Kidney epithelial cell (primary cell): ENCODE measurements around the gene CHST3. TPM values are rescaled to one million over a fixed set of nuclear protein-coding genes. Genes with fewer than 3 reads are reported as not detected.

Source experiments
- DNase-seq: peaks from one replicate; pipeline ENCODE4 v3.0.0-alpha.2; 2010; ENCODE audit warnings: low read depth
- H3K27me3 ChIP-seq: 2 replicates; pipeline ENCODE4 v1.6.0; 2011; ENCODE audit warnings: low read length; ENCODE audit not compliant: control insufficient read depth, insufficient read depth
- H3K36me3 ChIP-seq: 2 replicates; pipeline ENCODE4 v1.5.1; 2011; ENCODE audit warnings: low read length; ENCODE audit not compliant: control insufficient read depth, insufficient read depth
- H3K4me3 ChIP-seq: 2 replicates; pipeline ENCODE4 v1.5.1; 2011; ENCODE audit warnings: low read depth, mild to moderate bottlenecking, control low read depth, low read length
- total RNA-seq: library from RNA; depleted of rRNA; stranded (reverse); fragments of >200 nt; gene quantifications from 2 replicates; pipeline ENCODE4 v1.2.3, GENCODE V29; 2015
- TF ChIP-seq, protein P1 (sequence below): IDR thresholded peaks from 2 replicates; pipeline ENCODE4 v1.5.1; 2011; ENCODE audit warnings: mild to moderate bottlenecking, moderate library complexity, low read length, control low read depth, inconsistent platforms; ENCODE audit not compliant: insufficient read depth, poor library complexity, severe bottlenecking

CHST3 gene
- total RNA-seq, 1 donor from 2014 or later = 48.6 TPM

DNA sequence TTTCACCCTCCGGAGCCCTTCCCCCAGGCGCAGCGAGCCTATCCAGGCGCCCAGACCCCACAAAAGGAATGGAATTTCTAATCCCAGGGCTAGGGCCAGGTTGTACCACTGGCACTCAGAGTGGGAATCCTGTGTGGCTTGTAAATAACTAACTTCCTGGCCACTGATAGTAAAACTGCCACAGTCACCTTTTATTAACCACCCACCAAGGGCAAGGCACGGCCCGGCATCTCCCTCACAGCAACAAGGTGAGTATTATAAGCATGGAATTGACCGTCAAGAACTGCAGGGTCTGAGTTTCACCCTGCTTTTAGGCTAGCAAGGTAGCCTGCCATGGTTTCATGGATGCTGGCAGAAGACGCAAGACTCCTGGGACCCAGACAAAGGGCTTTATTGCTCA is 73.1 kb downstream of the CHST3 start:
- H3K4me3 ChIP-seq = no peak overlapping the region
- H3K36me3 ChIP-seq = no peaks in the 10 kb centered on the region
- DNase-seq = no peak
- H3K27me3 ChIP-seq = no peaks in the 10 kb centered on the region
- TF ChIP-seq, protein P1, sequence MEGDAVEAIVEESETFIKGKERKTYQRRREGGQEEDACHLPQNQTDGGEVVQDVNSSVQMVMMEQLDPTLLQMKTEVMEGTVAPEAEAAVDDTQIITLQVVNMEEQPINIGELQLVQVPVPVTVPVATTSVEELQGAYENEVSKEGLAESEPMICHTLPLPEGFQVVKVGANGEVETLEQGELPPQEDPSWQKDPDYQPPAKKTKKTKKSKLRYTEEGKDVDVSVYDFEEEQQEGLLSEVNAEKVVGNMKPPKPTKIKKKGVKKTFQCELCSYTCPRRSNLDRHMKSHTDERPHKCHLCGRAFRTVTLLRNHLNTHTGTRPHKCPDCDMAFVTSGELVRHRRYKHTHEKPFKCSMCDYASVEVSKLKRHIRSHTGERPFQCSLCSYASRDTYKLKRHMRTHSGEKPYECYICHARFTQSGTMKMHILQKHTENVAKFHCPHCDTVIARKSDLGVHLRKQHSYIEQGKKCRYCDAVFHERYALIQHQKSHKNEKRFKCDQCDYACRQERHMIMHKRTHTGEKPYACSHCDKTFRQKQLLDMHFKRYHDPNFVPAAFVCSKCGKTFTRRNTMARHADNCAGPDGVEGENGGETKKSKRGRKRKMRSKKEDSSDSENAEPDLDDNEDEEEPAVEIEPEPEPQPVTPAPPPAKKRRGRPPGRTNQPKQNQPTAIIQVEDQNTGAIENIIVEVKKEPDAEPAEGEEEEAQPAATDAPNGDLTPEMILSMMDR = no peak

DNA sequence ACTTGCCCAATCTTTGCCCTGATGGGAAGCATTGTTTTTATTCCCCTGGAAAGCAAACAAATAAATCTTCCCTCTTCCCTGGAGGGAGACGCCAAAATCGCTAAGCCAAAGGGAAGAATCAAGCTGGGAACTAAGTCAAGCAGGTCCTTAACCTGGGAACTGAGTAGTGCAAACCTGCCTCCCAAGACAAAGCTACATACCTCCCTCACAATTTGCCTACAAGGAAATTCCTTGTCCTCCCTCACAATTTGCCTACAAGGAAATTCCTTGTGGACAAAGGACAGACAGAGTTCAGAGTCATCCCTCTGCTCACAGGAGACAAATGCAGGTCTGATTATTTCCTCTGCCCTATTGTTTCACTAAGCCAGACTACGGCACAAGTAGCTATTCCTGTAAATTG is 73.6 kb downstream of the CHST3 start:
- TF ChIP-seq, protein P1 = no peak
- no peaks in the 10 kb centered on the region for H3K27me3 ChIP-seq
- no peak overlapping the region for H3K4me3 ChIP-seq
- no peaks in the 10 kb centered on the region for H3K36me3 ChIP-seq
- DNase-seq = no peak

GRCh38 chr10:72038458-72039001 is 74.3 kb downstream of the CHST3 start:
- no peak for DNase-seq
- Histone ChIP-seq H3K36me3 (no peaks in the 10 kb centered on the region), H3K27me3 (no peaks in the 10 kb centered on the region), H3K4me3 (no peak overlapping the region)
- TF ChIP-seq, protein P1 = no peak

GRCh38 chr10:72039377-72039776 is 75.2 kb downstream of the CHST3 start:
- no peak overlapping the region for H3K4me3 ChIP-seq
- DNase-seq = no peak
- H3K36me3 ChIP-seq = no peaks in the 10 kb centered on the region
- no peaks in the 10 kb centered on the region for H3K27me3 ChIP-seq
- TF ChIP-seq, protein P1 = no peak

DNA sequence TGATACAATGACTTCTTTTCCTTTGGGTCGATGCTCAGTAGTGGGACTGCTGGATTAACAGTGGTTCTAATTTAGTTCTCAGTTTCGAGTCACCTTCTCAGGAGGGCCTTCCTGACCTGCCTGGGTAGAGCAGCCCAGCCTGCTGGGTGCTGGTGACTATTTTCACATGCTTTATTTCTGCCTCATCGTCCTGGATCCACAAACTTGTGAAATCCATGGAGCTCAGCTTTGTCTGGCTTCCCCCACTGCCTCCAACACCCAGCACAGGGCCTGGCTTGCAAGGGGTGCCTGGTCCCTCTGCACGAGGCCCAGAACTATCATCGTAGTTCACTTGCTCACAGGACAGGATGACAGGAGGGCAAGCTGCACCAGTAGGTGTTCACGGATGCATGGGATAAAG is 77.3 kb downstream of the CHST3 start:
- no peaks in the 10 kb centered on the region for H3K27me3 ChIP-seq
- TF ChIP-seq, protein P1 = no peak
- no peaks in the 10 kb centered on the region for H3K36me3 ChIP-seq
- no peak overlapping the region for H3K4me3 ChIP-seq
- no peak for DNase-seq
